NCI-H460 (cell line): ENCODE results near the gene R3HDM4. TPM values are rescaled to one million over a fixed set of nuclear protein-coding genes. Genes with fewer than 3 reads are reported as not detected.
A peak's percentile ranks its signal among the peaks of the same experiment; 100 is the strongest.
"Not testable (repeated sequence)": the region's sequence is repeated elsewhere in the genome, so short reads cannot be mapped to it uniquely, and the experiment has no call there.

ENCODE experiments used
- DNase-seq: peaks from one replicate; pipeline ENCODE4 v3.0.0-alpha.2; 2016; ENCODE audit warnings: low read depth; ENCODE audit errors: extremely low read depth
- polyA plus RNA-seq: library from polyadenylated mRNA; depleted of rRNA; stranded (reverse); fragments of >200 nt; gene quantifications from 2 replicates; pipeline ENCODE4 v1.2.3, GENCODE V29; 2014; cell fraction: nucleus; rRNA removed
- total RNA-seq: library from RNA; depleted of rRNA; stranded (reverse); fragments of >200 nt; shearing (Covaris generic); gene quantifications from 2 replicates; pipeline ENCODE4 v1.2.3, GENCODE V29; 2014; rRNA removed

Gene R3HDM4
- 28.6 and 35.1 TPM in 2 replicates for total RNA-seq
- 47.4 and 55.8 TPM in 2 replicates for polyA plus RNA-seq

DNA sequence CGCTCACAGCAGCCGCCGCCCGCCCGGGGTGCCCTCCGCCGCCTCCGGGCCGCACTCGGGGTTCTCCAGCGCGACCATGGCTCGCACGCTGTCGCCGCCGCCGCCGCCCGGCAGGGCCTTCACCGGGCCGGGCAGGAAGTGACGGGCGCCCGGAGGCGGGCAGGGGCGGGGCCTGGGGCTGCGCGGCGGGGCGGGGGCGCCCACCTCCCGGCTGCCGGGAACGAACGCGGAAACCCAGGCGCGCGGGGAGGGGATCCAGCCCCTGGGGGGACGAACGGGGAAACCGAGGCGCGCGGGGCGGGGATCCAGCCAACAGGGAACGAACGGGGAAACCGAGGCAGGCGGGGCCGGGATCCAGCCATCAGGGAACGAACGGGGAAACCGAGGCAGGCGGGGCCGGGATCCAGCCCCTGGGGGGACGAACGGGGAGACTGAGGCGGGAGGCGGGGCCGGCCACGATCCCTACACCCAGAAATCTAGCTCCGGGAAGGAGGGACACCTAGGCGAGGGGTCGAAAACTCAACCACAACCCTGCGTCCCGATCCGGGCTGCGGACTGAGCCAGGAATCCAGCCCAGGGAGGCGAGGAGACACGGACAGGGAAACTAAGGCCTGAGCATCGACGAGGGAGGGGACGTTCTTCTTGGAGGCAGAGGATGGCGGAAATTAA, at the start of gene R3HDM4:
Gene R3HDM4 (minus strand): TSS at position 140 of the 669 bp plus-strand sequence. CDS start 62 bp downstream, at position 78.
- DNase-seq, result peak; percentile 43

DNA sequence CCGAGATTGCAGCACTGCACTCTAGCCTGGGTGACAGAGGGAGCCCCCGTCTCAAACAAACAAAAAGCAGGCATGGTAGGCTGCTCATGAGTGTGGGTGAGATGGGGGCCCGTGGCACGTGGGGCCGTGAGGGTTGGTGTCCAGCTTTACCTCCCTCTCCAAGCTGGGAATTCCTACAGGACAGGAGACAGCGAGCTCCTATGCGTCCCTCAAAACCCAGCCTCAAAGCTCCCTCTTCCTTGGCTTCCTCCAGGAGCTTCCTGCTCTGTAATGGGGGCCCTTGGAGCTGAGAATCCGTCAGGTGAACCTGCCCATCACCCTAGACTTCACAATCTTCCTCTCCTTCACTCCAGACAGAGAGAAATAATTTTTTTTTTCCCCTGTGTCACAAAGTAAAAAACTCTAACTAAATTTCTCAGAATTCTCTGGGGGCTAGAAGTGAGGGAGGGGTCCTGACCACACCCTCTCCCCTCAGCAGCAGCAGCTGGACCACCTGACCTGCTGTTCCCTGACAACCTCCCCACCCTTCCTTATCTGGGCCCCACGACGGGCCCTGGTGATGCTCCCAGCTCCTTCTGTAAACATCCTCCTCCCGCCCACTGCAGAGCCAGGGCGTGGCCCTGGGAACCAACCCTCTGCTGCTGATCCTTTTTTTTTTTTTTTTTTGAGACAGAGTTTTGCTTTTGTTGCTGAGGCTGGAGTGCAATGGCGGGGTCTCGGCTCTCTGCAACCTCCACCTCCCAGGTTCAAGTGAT, 49.0 kb upstream of the R3HDM4 start:
- DNase-seq, result no peak

DNA sequence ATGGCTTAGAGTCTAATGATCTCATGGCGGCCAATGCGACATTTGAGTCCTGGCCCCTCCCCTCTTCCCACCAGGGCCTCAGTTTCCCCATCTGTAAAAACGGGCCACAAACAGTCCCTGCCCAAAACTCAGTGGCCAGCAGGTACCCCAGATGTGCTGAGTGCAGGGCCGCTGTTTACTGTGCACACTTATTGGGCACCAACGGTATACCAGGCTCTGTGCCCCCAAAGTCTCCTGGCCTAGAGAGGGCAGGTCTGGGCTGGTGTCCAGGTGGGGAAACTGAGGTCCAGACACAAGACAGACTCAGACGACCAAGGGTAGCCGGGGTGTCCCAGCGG, 47.6 kb upstream of the R3HDM4 start:
- no peak for DNase-seq

DNA sequence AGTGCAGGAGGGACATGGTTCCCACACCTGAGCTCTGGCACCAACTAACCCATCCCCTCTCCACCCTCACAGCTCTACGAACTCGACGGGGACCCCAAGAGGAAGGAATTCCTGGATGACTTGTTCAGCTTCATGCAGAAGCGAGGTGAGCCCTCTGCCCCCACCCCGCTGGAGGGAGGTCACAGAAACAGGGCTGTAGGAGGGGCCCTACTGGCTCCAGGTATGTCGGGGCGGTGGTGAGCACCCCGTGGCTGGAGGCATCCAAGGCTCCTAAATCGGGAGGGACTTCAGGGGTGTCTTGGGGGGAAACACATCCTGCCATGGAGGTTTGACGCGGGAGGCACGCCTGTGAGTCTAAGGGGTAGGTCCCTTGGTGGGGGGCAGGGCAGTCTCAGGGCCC, 47.0 kb upstream of the R3HDM4 start:
- DNase-seq, result no peak

DNA sequence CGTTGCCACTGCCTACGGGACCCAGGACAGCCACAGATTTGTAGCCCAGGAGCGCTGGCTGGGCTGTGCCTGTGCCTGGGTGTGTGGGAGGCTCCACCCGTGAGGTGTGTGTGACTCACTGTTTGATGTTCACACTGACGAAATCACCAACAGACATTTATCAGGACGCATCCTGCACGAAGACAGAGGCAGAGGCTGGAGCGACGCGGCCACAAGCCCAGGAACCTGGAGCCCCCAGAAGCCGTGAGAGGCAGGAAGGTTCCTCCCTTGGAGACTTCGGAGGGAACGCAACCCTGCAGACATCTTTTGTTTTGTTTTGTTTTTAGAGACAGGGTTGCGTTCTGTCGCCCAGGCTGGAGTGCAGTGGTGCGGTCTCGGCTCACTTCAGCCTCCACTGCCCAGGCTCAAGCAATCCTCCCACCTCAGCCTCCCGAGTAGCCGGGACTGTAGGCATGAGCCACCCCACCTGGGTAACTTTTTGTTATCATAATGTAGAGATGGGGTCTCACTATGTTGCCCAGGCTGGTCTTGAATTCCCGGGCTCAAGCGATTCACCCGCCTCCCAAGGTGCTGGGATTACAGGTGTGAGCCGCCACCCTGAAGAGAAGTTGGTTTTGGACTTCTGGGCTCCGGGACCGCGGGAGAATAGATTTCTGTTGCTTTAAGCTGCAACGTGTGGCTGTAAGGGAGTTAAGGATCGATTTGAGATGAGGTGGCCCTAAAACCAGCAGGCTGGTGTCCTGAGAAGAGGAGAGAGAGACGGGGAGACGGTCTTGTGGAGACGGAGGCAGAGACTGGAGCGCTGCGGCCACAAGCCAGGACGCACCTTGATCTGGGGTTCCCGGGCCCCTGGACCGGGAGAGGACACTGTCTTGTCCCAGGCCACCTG, 46.2 kb upstream of the R3HDM4 start:
- DNase-seq, result peak; percentile 44

DNA sequence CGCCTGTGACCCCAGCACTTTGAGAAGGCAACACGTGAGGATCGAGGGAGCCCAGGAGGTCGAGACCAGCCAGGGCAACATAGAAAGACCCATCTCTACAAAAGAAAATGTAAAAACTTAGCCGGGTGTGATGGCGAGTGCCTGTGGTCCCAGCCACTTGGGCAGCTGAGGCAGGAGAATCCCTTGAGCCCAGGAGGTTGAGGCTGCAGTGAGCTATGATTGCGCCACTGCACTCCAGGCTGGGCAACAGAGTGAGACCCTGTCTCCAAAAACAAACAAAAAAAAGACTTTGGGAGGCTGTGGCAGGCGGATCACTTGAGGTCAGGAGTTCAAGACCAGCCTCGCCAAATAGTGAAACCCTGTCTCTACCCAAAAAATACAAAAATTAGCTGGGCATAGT, 44.6 kb upstream of the R3HDM4 start:
- not testable (repeated sequence) for DNase-seq

DNA sequence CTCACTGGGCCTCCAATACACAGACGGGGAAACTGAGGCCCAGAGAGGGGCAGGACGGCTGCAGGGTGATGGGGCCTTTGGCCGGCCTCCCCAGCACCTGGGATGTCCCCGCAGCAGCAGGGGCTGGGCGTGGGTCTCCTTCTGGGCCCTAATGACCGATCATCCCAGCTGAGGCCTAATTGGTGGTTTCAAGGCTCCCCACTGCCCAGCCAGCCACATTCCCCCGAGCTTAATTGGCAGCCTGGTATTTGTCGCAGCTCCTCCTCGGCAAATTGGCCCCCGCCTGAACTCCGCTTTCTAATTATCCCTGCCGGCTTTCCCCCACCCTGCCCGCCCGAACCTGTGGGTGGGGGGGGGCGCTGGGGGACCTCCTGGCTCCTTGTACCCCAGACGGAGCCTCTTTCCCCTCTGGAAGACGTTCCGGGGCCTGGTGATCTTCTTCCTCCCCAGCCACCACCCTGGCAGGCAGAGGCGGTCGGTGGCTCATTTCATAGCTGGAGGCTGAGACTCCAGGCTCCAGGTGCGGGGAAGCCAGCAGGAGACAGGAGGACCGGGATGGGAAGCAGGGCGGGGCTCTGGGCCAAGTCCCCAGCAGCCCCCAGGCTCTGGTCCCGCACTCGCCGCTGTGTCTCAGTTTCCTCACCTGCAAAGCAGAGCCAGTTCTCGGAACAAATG, 43.9 kb upstream of the R3HDM4 start:
- DNase-seq, result no peak

DNA sequence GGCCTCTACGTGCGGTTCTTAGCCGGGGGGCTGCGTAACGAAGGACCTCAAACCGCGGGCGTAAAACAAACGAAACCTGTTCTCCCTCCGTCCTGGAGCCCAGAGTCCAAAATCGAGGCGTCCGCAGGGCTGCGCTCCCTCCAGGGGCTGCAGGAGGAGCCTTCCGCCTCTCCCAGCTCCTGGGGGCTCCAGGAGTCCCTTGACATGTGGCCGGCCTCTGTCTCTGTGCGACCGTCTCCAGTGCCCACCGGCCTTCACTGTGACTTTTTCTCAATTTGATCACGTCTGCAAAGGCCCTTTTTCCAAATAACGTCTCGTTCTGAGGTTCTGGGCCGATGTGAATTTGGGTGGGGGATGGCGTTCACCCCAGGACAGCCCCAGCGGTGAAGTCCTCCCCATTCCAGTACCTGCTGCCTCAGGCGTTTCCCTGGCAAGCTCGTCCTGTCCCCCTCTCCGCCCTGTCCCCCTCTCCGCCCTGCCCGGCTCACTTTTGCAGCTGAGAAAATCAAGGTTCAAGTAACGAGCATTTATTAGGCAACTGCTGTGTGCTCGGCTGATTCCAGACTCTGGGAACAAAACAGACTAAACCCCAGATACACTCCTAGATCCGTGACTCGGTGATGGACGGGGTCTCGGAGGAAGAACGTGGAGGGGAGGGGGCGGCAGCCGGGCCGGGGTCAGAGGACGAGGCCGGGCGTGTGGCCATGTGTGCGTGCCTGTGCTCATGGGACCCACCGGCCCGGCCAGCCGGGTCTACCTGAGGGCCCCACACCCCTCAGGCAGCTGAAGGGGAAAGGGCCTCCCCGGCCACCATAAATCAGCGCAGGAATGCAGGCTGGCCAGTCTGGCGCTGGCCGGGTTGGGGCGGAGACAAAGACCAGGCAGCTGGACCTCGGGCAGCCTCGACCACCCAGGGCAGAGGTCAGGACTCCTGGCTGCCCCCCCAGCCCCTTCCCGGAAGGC, 43.1 kb upstream of the R3HDM4 start:
- DNase-seq, result no peak

DNA sequence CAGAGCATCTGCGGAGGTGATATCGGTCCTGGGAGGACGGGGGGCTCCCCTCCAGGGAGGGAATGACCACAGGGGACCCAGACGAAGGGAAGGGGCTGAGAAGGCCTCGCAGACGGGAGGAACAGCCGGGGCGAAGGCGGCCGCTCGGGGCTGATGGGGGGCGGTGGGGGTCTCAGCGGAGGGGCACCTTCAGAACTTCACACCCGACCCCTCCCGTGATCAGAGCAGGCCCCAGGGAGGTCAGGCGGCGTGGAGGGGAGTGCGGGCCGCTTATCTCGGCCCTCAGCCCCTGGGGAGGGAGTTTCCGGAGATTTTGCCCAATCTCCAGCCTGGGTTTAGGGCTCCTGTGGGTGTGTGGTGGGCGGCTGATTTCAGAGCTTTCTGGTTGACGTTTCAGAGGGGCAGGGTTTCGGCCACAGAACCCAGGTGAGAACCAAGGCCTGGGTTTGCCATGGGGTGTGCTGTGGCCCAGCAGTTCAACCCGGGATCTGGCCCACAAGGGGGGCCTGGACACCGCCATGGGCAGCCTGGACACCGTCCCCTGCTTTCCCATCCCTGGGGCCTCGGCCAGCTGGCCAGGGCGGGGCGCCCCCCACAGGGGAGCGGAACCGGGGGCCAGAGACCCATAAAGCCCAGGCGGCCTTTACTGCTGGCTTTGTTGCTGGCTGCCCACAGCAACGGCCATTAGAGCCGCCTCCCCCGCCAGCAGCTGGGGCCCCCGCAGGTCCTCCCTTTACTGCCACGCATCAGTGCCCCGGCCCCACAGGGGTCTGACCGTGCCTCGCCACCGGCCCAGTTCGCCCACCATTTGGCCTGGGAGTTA, 41.9 kb upstream of the R3HDM4 start:
- no peak for DNase-seq

DNA sequence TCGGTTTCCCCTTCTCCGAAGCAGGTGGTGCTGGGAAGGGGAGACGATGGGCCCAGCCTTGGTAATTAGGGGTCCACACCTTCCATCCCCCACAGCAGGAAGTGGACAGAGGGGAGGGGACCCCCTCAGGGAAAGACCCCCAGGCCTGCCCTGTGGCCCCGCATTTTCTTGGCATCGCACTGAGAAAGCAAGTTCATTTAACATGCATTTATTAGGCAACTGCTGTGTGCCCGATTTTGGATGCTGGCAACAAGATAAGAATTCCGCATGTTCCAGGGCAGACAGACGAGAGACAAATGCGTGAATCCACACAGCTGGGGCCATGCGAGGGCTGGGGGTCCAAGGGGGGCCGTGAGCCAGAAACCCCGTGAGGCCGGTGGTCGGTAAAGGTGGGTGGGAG, 41.3 kb upstream of the R3HDM4 start:
- DNase-seq, result no peak

DNA sequence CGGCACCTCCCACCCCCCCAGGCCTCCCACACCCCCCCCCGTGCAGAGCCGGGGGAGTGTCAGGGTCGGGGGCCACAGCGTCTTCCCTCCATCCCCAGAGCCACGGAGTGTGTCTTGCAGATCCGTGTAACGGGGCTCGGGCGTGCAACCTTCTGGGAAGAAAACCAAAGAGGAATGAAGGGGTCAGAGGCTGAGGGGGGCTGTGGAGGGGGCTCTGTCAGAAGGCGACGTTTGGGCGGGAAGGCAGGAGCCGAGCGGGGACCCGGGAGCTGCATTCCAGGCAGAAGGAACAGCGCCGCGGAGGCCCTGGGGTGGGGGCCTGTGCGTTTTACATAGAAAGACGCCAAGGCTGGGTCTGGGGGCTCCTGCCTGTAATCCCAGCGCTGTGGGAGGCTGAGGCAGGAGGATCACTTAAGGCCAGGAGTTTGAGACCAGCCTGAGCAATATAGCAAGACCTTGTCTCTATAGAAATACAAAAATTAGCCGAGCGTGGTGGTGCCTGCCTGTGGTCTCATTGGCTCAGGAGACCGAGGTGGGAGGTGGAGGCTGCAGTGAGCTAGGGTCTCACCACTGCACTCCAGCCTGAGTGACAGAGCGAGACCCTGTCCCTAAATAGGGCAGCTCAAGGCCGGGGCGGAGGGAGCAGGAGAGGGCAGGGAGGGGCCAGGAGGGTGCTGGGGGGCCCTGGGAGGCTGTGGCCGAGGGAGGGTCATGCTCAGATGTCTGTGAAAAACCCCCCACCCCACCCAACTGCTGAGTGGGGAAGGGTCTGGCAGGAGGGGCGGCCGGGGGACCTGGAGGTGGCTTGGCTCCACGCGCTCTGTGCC, 40.6 kb upstream of the R3HDM4 start:
- DNase-seq, result no peak

DNA sequence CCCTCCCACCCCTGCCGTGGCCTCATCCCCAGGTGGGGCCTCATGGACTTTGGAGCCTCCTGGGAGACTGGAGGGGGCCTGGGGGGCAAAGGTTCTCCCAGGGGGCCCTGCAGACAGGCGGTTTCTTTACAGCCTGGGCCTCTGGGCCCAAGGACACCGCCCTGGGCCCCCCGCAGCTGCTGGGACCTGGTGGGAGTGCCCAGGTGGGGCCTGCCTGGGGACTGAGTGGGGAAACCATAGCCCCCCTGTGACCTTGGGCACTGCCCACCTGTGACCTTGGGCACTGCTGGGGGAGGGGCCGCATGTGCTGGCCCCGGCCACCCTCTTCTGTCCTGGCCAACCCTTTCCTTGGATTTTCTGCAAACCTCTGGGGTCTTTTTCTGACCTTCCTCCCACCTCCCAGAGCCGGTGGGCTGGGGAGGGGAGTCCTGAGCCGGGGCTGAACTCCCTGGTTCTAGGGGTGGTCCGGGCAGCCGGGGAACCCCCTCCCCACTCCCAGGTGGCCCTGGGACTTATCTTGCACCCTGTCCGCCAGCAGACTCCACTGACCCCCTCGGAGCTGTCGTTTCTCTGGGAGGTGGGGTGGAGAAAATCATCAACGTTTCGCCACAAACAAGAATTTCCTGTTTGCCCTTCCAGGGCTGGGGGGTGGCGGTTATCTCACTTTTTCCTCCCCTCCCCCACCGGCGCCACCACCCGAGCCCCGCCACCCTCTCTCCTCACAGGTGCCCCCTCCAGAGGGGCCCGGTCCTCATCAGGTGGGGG, 39.8 kb upstream of the R3HDM4 start:
- no peak for DNase-seq

DNA sequence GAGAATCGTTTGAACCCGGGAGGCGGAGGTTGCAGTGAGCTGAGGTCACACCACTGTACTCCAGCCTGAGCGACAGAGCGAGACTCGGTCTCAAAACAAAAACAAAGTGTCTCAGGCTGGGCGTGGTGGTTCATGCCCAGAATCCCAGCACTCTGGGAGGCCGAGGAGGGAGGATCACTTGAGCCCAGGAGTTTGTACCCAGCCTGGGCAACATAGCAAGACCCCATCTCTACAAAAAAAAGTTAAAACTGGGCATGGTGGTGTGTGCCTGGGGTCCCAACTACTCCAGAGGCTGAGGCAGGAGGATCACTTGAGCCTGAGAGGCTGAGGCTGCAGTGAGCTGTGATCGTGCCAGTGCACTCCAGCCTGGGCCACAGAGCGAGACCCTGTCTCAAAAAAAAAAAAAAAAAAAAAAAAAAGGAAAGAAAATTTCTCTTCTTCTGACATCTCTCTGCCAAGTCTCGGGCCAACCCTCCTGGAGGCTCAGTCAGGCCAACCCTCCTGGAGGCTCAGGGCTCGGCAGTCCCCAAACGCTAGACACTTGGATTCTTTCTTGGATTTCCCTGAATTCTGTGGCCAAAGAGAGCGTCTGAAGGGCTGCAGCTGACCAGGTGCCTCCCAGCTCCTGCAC, 39.1 kb upstream of the R3HDM4 start:
- no peak for DNase-seq

DNA sequence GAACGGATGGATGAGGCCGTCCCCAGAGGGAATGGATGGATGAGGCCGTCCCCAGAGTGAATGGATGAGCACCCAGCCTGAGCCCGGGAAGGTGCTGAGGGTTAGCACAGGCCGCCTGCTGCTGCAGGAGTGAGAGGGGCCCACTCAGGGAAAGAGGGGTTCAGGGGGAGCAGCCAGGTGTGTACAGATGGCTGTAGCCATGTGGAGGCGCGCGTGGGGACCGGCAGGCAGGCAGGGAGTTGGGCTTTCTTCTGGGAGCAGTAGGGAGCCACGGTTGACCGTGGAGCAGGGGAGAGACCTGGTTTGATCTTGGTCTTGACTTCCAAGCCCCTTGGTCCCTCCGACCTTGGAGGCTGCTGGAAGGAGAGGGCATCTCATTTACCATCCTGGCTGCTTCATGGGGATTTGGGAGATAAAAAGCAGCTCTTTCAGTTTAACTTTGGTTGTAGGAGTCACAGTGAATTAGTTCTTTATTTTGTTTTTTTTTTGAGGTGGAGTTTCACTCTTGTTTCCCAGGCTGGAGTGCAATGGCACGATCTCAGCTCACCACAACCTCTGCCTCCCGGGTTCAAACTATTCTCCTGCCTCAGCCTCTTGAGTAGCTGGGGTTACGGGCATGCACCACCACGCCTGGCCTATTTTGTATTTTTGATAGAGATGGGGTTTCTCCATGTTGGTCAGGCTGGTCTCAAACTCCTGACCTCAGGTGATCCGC, 37.5 kb upstream of the R3HDM4 start:
- DNase-seq, result no peak

DNA sequence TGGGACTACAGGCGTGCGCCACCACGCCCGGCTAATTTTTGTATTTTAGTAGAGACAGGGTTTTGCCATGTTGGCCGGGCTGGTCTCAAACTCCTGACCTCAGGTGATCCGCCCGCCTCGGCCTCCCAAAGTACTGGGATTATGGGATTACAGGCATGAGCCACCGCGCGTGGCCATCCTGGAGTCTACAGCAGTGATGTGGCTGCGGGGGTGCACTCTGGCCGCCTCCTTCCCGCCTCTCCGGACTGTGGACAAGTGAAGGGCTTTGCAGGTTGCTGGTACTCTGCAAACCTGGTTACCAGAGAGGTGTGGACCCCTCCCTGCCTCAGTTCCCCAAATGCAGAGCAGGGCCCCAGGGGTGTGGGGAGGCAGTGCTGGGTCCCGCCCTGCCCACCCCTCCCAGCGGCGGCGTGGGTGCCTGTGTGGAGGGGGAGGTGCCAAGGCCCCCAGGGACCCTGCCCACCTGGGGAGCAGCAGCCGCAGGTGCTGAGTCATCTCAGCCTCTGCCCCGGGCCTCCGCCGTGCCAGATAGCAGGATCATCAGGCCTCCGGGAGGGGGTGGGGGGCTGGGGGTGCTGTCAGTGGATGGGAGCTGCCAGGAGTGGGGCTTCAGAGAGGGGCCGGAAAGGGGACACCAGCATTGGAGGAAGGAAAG, 36.0 kb upstream of the R3HDM4 start:
- DNase-seq, result no peak
